HepG2 (cell line): ENCODE results near the gene KLC4. TPM values are rescaled to one million over a fixed set of nuclear protein-coding genes. Genes with fewer than 3 reads are reported as not detected.

Experiments used
- GPN1 ChIP-seq: sonication (generic); formaldehyde crosslinking; IDR thresholded peaks from 2 replicates; pipeline ENCODE4 v1.5.1; 2020; ENCODE audit warnings: missing genetic modification reagents, borderline replicate concordance
- JUN ChIP-seq: sonication (generic); formaldehyde crosslinking; IDR thresholded peaks from 2 replicates; pipeline ENCODE4 v1.4.0; 2020; ENCODE audit warnings: mild to moderate bottlenecking, missing genetic modification reagents
- KLF15 ChIP-seq: sonication (generic); formaldehyde crosslinking; IDR thresholded peaks from 2 replicates; pipeline ENCODE4 v1.8.1; 2023; ENCODE audit warnings: borderline replicate concordance, mild to moderate bottlenecking, inconsistent platforms, missing genetic modification reagents, mixed read lengths
- NCOA5 ChIP-seq: sonication (generic); formaldehyde crosslinking; IDR thresholded peaks from 2 replicates; pipeline ENCODE4 v1.4.0; 2020; ENCODE audit warnings: missing genetic modification reagents
- NONO ChIP-seq, 2 experiments: fragments of 450-650 bp in 1 of 2; sonication (generic) in 1 of 2; formaldehyde crosslinking in 1 of 2; IDR thresholded peaks in 1 of 2; conservative IDR thresholded peaks in 1 of 2; 2 replicates each; pipeline versions ENCODE4 v1.6.1 to v1.8.0; 2017 to 2022; ENCODE audit warnings: mild to moderate bottlenecking in 1 of 2, missing genetic modification reagents in 1 of 2, moderate library complexity in 1 of 2
- TBP ChIP-seq: sonication (generic); formaldehyde crosslinking; IDR thresholded peaks from 2 replicates; pipeline ENCODE4 v1.5.0; 2020; ENCODE audit warnings: missing genetic modification reagents
- ZMYM4 ChIP-seq: sonication (generic); formaldehyde crosslinking; IDR thresholded peaks from 2 replicates; pipeline ENCODE4 v1.8.1; 2023; ENCODE audit warnings: mild to moderate bottlenecking, missing genetic modification reagents
- ZNF30 ChIP-seq: sonication (generic); formaldehyde crosslinking; IDR thresholded peaks from 2 replicates; pipeline ENCODE4 v1.5.0; 2020; ENCODE audit warnings: mild to moderate bottlenecking, missing genetic modification reagents
- ZNF891 ChIP-seq: sonication (generic); formaldehyde crosslinking; IDR thresholded peaks from 2 replicates; pipeline ENCODE4 v1.5.0; 2020; ENCODE audit warnings: mild to moderate bottlenecking, missing genetic modification reagents
- polyA plus RNA-seq, 8 experiments: library from polyadenylated mRNA; depleted of rRNA in 3 of 8; stranded (reverse) in 7 of 8; unstranded in 1 of 8; fragments of >200 nt; fragmentation: Illumina TruSeq in 4 of 8; extraction: Trizol in 4 of 8; gene quantifications; 2 replicates each; pipeline versions ENCODE4 v1.2.1 to v1.2.3, GENCODE V29; 2011 to 2016; ENCODE audit warnings: low read depth in 4 of 8, missing spikeins in 1 of 8, mixed read lengths in 1 of 8; ENCODE audit not compliant: insufficient read depth in 1 of 8
- total RNA-seq, 5 experiments: library from RNA; depleted of rRNA; stranded (reverse); fragments of >200 nt; fragmentation: Illumina TruSeq; extraction: Trizol; gene quantifications; 2 replicates each; pipeline ENCODE4 v1.2.3, GENCODE V29; 2016; ENCODE audit warnings: low read depth in 1 of 5
- TF ChIP-seq, protein P1 (sequence below): sonication (generic); formaldehyde crosslinking; conservative IDR thresholded peaks from 2 replicates; pipeline ENCODE4 v1.4.0; 2020; ENCODE audit warnings: mild to moderate bottlenecking, missing genetic modification reagents, moderate library complexity
- TF ChIP-seq, protein P2 (sequence below): sonication (generic); formaldehyde crosslinking; IDR thresholded peaks from 2 replicates; pipeline ENCODE4 v1.4.0; 2020; ENCODE audit warnings: mild to moderate bottlenecking, missing genetic modification reagents
- TF ChIP-seq, protein P3 (sequence below): sonication (generic); formaldehyde crosslinking; IDR thresholded peaks from 2 replicates; pipeline ENCODE4 v1.4.0; 2020; ENCODE audit warnings: missing genetic modification reagents, borderline replicate concordance
- TF ChIP-seq, protein P4 (sequence below): sonication (generic); formaldehyde crosslinking; IDR thresholded peaks from 2 replicates; pipeline ENCODE4 v1.8.1; 2023; ENCODE audit warnings: mild to moderate bottlenecking, missing genetic modification reagents
- TF ChIP-seq, protein P5 (sequence below): IDR thresholded peaks from 2 replicates; pipeline ENCODE4 v1.6.1; 2016

KLC4 gene
- total and polyA plus RNA-seq, 2 of the 13 experiments (the other 11 are each of a cell fraction or from before 2014, with no cell fraction given) = 45.4 to 70.4 TPM

DNA sequence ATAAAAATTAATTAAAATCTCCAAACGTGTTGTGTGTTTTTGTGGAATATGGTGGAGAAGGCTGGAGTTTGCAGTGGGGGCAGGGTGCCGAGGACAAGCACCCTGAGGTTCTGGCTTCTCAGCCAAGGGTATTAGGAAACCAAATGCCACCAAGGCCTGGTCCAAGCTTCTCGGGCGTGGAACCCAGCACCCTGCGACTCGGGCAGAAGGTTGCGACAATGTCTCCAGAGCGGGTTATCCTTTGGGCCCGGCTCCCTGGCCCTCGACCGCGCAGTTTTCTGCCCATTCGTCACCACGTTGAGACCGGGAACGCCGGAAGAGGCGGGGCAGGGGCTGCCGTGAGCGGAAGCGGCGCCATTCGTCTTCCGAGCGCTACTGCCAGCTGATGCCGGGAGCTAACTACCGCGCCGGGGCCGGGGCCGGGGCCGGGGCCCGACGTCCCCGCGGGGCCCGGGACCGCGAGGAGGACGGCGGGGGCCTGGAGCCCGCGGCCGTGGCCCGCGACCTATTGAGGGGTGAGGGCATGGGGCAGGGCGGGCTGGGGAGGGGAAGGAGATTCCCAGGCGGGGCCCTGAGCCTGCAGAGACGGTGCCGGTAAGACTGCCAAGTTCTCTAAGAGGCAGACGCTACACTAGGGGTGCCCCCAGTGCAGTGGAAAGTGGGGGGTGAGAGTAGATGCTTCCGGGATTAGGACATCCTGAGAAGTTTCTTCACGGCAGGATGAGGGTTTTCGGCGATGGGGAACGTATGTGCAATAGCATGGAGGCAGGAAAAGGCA is 38.0 kb upstream of the KLC4 start, which contains the start of gene RRP36 (continued):
- TF ChIP-seq, protein P1, sequence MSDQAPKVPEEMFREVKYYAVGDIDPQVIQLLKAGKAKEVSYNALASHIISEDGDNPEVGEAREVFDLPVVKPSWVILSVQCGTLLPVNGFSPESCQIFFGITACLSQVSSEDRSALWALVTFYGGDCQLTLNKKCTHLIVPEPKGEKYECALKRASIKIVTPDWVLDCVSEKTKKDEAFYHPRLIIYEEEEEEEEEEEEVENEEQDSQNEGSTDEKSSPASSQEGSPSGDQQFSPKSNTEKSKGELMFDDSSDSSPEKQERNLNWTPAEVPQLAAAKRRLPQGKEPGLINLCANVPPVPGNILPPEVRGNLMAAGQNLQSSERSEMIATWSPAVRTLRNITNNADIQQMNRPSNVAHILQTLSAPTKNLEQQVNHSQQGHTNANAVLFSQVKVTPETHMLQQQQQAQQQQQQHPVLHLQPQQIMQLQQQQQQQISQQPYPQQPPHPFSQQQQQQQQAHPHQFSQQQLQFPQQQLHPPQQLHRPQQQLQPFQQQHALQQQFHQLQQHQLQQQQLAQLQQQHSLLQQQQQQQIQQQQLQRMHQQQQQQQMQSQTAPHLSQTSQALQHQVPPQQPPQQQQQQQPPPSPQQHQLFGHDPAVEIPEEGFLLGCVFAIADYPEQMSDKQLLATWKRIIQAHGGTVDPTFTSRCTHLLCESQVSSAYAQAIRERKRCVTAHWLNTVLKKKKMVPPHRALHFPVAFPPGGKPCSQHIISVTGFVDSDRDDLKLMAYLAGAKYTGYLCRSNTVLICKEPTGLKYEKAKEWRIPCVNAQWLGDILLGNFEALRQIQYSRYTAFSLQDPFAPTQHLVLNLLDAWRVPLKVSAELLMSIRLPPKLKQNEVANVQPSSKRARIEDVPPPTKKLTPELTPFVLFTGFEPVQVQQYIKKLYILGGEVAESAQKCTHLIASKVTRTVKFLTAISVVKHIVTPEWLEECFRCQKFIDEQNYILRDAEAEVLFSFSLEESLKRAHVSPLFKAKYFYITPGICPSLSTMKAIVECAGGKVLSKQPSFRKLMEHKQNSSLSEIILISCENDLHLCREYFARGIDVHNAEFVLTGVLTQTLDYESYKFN (CRISPR knock-in tag) = 0 out of 2 replicates have a peak, but pooled peaks have one; percentile 5
- 0 out of 2 replicates have a peak, but pooled peaks have one; percentile 74 for TF ChIP-seq ZNF891
- peak; percentile 54; the same call in 1 of the 2 replicates for TF ChIP-seq KLF15 (CRISPR knock-in tag)
- TF ChIP-seq, protein P2, sequence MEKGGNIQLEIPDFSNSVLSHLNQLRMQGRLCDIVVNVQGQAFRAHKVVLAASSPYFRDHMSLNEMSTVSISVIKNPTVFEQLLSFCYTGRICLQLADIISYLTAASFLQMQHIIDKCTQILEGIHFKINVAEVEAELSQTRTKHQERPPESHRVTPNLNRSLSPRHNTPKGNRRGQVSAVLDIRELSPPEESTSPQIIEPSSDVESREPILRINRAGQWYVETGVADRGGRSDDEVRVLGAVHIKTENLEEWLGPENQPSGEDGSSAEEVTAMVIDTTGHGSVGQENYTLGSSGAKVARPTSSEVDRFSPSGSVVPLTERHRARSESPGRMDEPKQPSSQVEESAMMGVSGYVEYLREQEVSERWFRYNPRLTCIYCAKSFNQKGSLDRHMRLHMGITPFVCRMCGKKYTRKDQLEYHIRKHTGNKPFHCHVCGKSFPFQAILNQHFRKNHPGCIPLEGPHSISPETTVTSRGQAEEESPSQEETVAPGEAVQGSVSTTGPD (CRISPR knock-in tag) = no peak
- TF ChIP-seq JUN (CRISPR knock-in tag) = no peak
- TF ChIP-seq NONO (IDR thresholded peaks at IDR 0.05) = no peak
- TF ChIP-seq NONO (CRISPR knock-in tag; conservative IDR thresholded peaks at IDR 0.05) = peak; percentile 82; the same call in 1 of the 2 replicates
- TF ChIP-seq TBP (CRISPR knock-in tag) = 0 out of 2 replicates have a peak, but pooled peaks have one; percentile 60
- TF ChIP-seq, protein P3, sequence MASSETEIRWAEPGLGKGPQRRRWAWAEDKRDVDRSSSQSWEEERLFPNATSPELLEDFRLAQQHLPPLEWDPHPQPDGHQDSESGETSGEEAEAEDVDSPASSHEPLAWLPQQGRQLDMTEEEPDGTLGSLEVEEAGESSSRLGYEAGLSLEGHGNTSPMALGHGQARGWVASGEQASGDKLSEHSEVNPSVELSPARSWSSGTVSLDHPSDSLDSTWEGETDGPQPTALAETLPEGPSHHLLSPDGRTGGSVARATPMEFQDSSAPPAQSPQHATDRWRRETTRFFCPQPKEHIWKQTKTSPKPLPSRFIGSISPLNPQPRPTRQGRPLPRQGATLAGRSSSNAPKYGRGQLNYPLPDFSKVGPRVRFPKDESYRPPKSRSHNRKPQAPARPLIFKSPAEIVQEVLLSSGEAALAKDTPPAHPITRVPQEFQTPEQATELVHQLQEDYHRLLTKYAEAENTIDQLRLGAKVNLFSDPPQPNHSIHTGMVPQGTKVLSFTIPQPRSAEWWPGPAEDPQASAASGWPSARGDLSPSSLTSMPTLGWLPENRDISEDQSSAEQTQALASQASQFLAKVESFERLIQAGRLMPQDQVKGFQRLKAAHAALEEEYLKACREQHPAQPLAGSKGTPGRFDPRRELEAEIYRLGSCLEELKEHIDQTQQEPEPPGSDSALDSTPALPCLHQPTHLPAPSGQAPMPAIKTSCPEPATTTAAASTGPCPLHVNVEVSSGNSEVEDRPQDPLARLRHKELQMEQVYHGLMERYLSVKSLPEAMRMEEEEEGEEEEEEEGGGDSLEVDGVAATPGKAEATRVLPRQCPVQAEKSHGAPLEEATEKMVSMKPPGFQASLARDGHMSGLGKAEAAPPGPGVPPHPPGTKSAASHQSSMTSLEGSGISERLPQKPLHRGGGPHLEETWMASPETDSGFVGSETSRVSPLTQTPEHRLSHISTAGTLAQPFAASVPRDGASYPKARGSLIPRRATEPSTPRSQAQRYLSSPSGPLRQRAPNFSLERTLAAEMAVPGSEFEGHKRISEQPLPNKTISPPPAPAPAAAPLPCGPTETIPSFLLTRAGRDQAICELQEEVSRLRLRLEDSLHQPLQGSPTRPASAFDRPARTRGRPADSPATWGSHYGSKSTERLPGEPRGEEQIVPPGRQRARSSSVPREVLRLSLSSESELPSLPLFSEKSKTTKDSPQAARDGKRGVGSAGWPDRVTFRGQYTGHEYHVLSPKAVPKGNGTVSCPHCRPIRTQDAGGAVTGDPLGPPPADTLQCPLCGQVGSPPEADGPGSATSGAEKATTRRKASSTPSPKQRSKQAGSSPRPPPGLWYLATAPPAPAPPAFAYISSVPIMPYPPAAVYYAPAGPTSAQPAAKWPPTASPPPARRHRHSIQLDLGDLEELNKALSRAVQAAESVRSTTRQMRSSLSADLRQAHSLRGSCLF (CRISPR knock-in tag) = no peak
- no peak for TF ChIP-seq ZNF30 (CRISPR knock-in tag)
- TF ChIP-seq ZMYM4 (CRISPR knock-in tag) = peak; percentile 61
- TF ChIP-seq, protein P4, sequence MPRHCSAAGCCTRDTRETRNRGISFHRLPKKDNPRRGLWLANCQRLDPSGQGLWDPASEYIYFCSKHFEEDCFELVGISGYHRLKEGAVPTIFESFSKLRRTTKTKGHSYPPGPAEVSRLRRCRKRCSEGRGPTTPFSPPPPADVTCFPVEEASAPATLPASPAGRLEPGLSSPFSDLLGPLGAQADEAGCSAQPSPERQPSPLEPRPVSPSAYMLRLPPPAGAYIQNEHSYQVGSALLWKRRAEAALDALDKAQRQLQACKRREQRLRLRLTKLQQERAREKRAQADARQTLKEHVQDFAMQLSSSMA (CRISPR knock-in tag) = no peak
- no peak for TF ChIP-seq GPN1
- TF ChIP-seq, protein P5, sequence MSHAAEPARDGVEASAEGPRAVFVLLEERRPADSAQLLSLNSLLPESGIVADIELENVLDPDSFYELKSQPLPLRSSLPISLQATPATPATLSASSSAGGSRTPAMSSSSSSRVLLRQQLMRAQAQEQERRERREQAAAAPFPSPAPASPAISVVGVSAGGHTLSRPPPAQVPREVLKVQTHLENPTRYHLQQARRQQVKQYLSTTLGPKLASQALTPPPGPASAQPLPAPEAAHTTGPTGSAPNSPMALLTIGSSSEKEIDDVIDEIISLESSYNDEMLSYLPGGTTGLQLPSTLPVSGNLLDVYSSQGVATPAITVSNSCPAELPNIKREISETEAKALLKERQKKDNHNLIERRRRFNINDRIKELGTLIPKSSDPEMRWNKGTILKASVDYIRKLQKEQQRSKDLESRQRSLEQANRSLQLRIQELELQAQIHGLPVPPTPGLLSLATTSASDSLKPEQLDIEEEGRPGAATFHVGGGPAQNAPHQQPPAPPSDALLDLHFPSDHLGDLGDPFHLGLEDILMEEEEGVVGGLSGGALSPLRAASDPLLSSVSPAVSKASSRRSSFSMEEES (CRISPR knock-in tag) = 0 out of 2 replicates have a peak, but pooled peaks have one; percentile 52
- TF ChIP-seq NCOA5 = no peak
